Bladder microvascular endothelial cell (primary cell): Measurements from ENCODE around the gene CATSPERE. TPM values are rescaled to one million over a fixed set of nuclear protein-coding genes. Genes with fewer than 3 reads are reported as not detected.

ENCODE experiments used
- total RNA-seq: library from RNA; depleted of rRNA; stranded (reverse); fragments of >200 nt; gene quantifications from 2 replicates; pipeline ENCODE4 v1.2.3, GENCODE V29; 2014

Gene CATSPERE
- total RNA-seq: 0.65 and 1.3 TPM in 2 replicates

GRCh38 chr1:244461245-244462071 is at the start of gene CATSPERE:
CATSPERE (plus strand) TSS chr1:244461273; CDS start chr1:244461430, 157 bp downstream.

GRCh38 chr1:244451539-244451950 is 9.5 kb upstream of the CATSPERE start, which contains the start of gene ADSS2:
ADSS2 (minus strand) TSS chr1:244451909; CDS start chr1:244451817, 92 bp downstream.

GRCh38 chr1:244652623-244653438 is 191.8 kb downstream of the CATSPERE start, which contains the start of gene DESI2:
DESI2 (plus strand) TSS chr1:244653126; CDS start chr1:244653314, 188 bp downstream.

Other genes with a start within 250 kb of the CATSPERE start
- gene ADSS2, start 9.4 kb upstream of the CATSPERE start, total RNA-seq: 57.3 and 108 TPM in 2 replicates
- 36.3 and 51.0 TPM in 2 replicates for gene DESI2, start 191.9 kb downstream of the CATSPERE start, total RNA-seq